ENCODE results near the gene IFITM1. TPM values are rescaled to one million over a fixed set of nuclear protein-coding genes. Genes with fewer than 3 reads are reported as not detected.

Gene IFITM1
- total and polyA plus RNA-seq, 2 of the 8 experiments (the other 6 are each of a cell fraction or from before 2014, with no cell fraction given): 394 to 1,464 TPM

GRCh38 chr11:293852-294661 lies 19.8 kb upstream of the IFITM1 start (continued):
- TF ChIP-seq SIN3A (conservative IDR thresholded peaks at IDR 0.05 in 1 of 2, IDR thresholded peaks at IDR 0.05 in 1 of 2; ENCODE audit: low read depth in 1 of 2, low read length in 2 of 2): no peak
